GM21576 (cell line): ENCODE results near the gene CHID1.

Source experiments
- ATAC-seq: cut with Tn5 transposase; IDR thresholded peaks from one replicate; pipeline ENCODE4 v1.9.1; 2021; ENCODE audit warnings: mild to moderate bottlenecking, moderate library complexity; ENCODE audit not compliant: unreplicated experiment

The CHID1 gene

GRCh38 chr11:889257-889656, 21.4 kb downstream of the CHID1 start:
- no peak for ATAC-seq

GRCh38 chr11:888310-889212, 22.0 kb downstream of the CHID1 start:
- no peak for ATAC-seq

- ATAC-seq, result no peak
Measured at GRCh38 chr11:887589-887988, 23.0 kb downstream of the CHID1 start.

GRCh38 chr11:886568-886967, 24.0 kb downstream of the CHID1 start:
- ATAC-seq, result no peak

- ATAC-seq, result no peak
Measured at GRCh38 chr11:884578-885070, 26.0 kb downstream of the CHID1 start.

GRCh38 chr11:883527-883926, 27.1 kb downstream of the CHID1 start:
- ATAC-seq, result no peak

- ATAC-seq, result no peak
Measured at GRCh38 chr11:882596-882995, 28.0 kb downstream of the CHID1 start.

- no peak for ATAC-seq
Measured at GRCh38 chr11:880447-880846, 30.2 kb downstream of the CHID1 start.

GRCh38 chr11:877565-877964, 33.0 kb downstream of the CHID1 start:
- ATAC-seq, result no peak

- ATAC-seq, result no peak
Measured at GRCh38 chr11:876545-876944, 34.1 kb downstream of the CHID1 start.

- no peak for ATAC-seq
Measured at GRCh38 chr11:875769-876301, 34.8 kb downstream of the CHID1 start.

- ATAC-seq, result no peak
Measured at GRCh38 chr11:875203-875602, 35.4 kb downstream of the CHID1 start.

- no peak for ATAC-seq
Measured at GRCh38 chr11:873706-874105, 36.9 kb downstream of the CHID1 start.

GRCh38 chr11:872799-873198, 37.8 kb downstream of the CHID1 start:
- no peak for ATAC-seq

- ATAC-seq, result no peak
Measured at GRCh38 chr11:871472-871871, 39.1 kb downstream of the CHID1 start.

- no peak for ATAC-seq
Measured at GRCh38 chr11:870418-870817, 40.2 kb downstream of the CHID1 start.

GRCh38 chr11:870127-870413, 40.5 kb downstream of the CHID1 start:
- no peak for ATAC-seq

GRCh38 chr11:869399-870126, 41.0 kb downstream of the CHID1 start:
- ATAC-seq, result no peak

- ATAC-seq, result no peak
Measured at GRCh38 chr11:868802-869201, 41.8 kb downstream of the CHID1 start.

GRCh38 chr11:868394-868793, 42.2 kb downstream of the CHID1 start:
- ATAC-seq, result no peak

GRCh38 chr11:867856-868358, 42.7 kb downstream of the CHID1 start:
- ATAC-seq, result no peak

GRCh38 chr11:866481-866880, 44.1 kb downstream of the CHID1 start:
- ATAC-seq, result no peak
